Activated CD4-positive, alpha-beta T cell treated with anti-CD3 and anti-CD28 coated beads, Interleukin-2, Interleukin-4, amounts not matched to agents 100 ng/mL and 50 ng/mL, durations not matched to agents 16 hours and 8 hours (primary cell): ENCODE measurements around the gene RNF19B.
A peak's percentile ranks its signal among the peaks of the same experiment; 100 is the strongest.
"Not testable (repeated sequence)": the region's sequence is repeated elsewhere in the genome, so short reads cannot be mapped to it uniquely, and the experiment has no call there.

ENCODE experiments used
- DNase-seq: peaks from one replicate; pipeline ENCODE4 v3.0.0-alpha.2; 2020; ENCODE audit warnings: low spot score

RNF19B gene

GRCh38 chr1:32992489-32993323 lies 28.1 kb upstream of the RNF19B start:
- peak; percentile 82 for DNase-seq

DNA sequence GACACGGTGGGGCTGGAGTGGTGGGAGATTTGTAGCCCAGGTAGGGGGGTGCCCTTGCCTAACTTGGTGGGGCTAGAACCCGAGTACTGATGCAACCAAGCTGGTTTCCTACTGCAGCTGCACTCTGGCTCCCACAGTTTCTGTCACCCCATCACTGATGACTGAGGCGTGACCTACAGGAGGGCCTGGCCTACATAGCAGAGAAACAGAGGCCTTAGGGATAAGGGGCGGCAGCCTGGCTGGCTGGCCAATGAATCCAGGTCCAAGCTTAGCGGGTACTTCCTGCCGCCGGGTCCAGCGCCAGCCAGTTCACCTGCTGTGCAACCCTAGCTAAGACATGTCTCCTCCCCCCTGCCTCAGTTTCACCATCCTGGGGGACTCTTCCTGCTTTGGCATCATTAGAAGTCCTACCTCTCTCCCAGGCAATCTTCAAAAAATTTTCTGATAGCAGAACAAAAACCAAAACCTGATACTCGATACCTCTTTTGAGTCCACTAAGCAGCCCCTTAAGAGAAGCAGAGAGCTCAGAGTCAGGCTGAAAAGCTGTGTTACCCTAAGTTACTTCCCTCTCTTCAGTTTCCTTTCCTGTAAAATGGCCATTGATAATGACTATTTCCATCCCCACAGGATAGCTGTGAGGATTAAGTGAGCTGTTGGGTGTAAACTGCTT lies 27.3 kb upstream of the RNF19B start:
- no peak for DNase-seq

DNA sequence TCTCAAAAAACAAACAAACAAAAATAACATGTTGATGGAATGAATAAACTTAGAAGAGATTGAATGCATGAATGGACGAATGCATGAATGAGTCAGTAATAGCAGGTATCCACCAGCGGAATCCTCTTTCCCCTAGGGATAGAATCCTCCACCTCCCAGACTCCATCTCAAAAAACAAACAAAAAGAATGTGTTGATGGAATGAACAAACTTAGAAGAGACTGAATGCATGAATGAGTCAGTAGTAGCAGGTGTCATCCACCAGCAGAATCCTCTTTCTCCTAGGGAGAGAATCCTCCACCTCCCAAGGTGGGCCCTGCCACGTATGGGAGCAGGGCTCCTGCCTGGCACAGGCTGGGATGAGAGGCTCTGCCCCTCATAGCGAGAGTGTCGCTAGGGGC lies 26.8 kb upstream of the RNF19B start:
- no peak for DNase-seq

DNA sequence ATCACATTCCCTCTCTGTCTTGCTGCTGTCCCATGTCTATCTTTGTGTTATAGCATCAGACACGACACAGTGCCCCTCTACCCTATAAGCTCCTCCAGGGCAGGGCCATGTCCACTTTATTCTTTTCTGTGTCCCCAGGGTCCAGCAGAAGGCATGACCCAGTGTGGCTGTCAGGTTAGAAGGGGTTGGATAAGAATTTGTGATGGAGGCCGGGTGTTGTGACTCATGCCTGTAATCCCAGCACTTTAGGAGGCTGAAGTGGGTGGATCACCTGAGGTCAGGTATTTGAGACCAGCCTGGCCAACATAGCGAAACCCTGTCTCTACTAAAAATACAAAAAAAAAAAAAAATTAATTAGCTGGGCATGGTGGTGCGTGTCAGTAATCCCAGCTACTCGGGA lies 26.3 kb upstream of the RNF19B start:
- no peak for DNase-seq

DNA sequence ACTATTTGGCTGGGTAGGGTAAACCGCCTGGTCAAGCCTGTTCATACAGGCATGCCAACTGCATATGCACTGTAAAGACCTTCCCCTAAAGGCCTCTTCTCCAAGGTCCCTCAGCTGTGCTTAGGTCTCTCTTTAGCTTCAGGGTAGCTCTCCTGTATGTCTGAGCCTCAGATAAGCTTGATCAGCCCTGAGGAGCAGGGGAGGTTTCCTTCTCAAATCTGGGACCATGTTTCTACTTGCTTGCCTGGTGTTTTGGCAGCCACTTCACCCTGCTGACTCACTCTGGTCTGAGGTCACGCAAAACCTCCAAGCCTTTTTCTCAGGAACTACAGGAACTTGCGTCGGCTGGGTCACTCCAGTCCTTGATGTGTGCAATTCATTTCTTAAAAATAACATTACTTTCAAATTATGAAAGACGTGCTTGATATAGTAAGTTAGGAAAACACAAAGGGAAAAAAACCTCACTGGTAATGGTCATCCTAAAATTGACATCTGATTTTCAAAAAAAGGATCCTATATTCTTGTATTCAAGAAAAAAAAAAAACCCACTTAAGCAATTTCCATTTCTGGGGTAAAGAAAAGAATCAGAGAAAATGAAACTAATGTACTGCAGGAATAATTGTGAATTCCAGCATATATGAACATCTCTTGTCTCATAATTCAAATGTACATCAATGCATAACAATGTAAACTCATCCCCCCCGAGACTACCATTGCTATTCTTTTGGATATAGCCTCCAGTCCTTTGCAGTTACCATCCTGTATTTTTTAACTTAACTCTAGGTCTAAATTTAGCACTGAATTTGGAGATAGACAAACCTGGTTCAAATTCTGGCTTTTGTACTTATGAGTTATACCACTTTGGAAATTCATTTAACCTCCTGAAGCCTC lies 24.8 kb upstream of the RNF19B start:
- peak; percentile 82 for DNase-seq

GRCh38 chr1:32988665-32989064 lies 24.1 kb upstream of the RNF19B start:
- no peak for DNase-seq

- DNase-seq, result no peak
These were observed 20.6 kb upstream of the RNF19B start for GRCh38 chr1:32985226-32985625.

- DNase-seq, result peak; percentile 74
These were observed 20.0 kb upstream of the RNF19B start for GRCh38 chr1:32984455-32985171.

DNA sequence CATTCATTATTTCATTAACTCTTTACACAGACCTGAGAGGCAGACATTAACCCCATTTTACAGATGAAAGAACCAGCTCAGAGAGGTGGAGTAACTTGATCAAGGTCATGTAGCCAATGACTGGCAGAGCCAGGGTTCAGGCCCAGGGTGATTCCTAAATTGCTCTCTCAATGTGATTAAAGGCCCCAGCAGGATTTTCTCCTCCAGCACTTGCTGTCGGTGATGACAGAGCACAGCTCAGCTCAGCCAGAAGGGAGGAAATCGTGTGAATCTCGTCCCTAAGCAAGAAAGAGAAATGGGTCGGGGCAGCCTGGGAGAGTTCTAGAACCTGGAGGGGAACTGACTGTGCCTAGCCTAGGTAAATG lies 19.5 kb upstream of the RNF19B start:
- DNase-seq, result no peak

- no peak for DNase-seq
These were observed 18.4 kb upstream of the RNF19B start for GRCh38 chr1:32983020-32983419.

- peak; percentile 90 for DNase-seq
These were observed 16.6 kb upstream of the RNF19B start for GRCh38 chr1:32981003-32981901.

- DNase-seq, result no peak
These were observed 15.5 kb upstream of the RNF19B start for GRCh38 chr1:32980080-32980479.

GRCh38 chr1:32978854-32979253 lies 14.2 kb upstream of the RNF19B start:
- no peak for DNase-seq

DNA sequence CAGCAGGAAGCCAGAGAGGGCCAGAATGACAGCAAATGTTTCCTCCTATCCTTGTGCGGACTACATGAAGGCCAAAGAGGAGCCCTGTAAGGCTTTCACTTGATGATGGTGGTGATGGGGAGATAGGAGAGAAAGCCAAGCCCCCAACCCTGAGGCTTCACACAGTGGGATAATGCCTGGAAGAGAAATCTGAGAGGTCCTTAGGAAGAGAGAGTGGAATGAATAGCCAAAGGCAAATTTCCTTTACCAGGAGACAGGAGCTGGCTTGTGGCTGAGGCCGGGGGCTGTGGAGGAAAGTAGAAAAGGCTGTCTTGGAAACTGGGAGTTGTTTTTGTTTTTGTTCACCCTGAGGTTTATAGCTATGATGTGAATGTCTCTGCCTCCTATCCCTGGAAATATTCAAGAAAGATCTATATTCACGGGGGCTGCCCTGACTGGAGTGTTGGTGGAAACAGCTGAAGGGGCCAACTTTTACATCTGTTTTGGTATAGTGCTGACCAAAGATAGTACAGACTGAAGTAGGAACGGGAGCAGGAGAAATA lies 13.0 kb upstream of the RNF19B start:
- no peak for DNase-seq

- not testable (repeated sequence) for DNase-seq
These were observed 10.4 kb upstream of the RNF19B start for GRCh38 chr1:32975055-32975454.

DNA sequence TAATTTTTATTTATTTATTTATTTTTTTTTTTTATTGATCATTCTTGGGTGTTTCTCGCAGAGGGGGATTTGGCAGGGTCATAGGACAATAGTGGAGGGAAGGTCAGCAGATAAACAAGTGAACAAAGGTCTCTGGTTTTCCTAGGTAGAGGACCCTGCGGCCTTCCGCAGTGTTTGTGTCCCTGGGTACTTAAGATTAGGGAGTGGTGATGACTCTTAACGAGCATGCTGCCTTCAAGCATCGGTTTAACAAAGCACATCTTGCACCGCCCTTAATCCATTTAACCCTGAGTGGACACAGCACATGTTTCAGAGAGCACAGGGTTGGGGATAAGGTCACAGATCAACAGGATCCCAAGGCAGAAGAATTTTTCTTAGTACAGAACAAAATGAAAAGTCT lies 8.8 kb upstream of the RNF19B start:
- not testable (repeated sequence) for DNase-seq

- DNase-seq, result no peak
These were observed 8.3 kb upstream of the RNF19B start for GRCh38 chr1:32972814-32973428.

DNA sequence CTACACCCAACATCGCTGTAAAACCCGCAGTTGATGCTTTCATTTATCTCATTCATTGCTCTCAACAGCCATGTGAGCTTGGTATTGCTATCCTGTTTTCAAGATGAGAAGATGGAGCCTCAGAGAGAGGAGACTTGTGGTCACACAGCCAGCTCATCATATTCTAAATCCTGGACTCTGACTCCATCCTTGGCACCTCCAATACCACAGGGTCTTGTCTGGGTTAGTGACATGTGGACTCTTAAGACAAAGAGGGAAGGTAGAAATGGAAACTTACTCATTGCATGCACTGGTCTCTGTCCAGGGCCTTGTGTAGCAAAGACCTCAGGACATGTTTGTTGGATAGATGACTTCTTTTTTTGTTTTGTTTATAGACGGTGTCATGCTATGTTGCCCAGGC lies 7.0 kb upstream of the RNF19B start:
- DNase-seq, result no peak

GRCh38 chr1:32971156-32971555 lies 6.5 kb upstream of the RNF19B start:
- DNase-seq, result no peak

DNA sequence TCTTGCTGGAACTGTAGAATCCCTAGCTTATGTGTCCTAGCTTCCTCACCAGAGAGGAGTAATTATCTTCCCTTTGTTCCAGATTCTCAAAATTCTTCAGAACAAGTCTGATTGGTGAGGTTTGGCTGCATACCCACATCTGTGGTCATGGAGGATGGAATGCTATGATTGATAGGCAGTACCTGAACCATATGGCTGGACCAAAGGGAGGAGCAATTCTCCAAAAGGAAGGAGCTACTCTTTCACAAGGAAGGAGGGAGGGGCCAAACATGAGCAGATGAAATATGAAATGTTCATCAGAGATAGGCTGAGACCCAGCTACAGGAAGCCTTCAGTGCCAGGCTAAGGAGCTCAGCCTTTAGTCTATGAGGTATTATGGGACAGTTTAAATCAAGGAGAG lies 5.0 kb upstream of the RNF19B start:
- DNase-seq, result no peak
